ENCODE results near the gene SUGP1.

DNA sequence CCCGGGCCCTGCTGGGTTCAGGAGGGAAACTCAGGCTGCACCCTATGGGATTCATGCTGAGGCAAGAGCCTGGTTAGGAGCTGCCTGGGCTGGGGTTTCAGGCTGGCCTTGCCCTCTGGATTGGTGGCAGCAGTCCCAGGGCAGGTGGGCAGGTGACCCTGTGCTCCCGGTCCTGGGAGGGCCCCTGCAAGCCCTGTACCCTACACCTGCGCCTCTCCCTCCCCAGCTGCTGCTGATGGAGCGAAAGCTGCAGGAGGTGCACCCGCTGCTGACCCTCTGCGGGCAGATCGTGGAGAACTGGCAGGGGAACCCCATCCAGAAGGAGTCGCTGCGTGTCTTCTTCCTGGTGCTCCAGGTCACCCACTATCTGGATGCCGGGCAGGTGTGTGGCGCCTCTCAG is 20.7 kb upstream of the SUGP1 start:
- TF ChIP-seq GATA2 (CRISPR knock-in tag; IDR thresholded peaks at IDR 0.05): no peak
- TF ChIP-seq CHD2 (IDR thresholded peaks at IDR 0.05; ENCODE audit: low read length, partially characterized antibody): no peak
- TF ChIP-seq RXRA (IDR thresholded peaks at IDR 0.05; ENCODE audit: borderline replicate concordance, low read depth): no peak
- no peak for TF ChIP-seq CTCF (IDR thresholded peaks at IDR 0.05)
- TF ChIP-seq, protein P1, sequence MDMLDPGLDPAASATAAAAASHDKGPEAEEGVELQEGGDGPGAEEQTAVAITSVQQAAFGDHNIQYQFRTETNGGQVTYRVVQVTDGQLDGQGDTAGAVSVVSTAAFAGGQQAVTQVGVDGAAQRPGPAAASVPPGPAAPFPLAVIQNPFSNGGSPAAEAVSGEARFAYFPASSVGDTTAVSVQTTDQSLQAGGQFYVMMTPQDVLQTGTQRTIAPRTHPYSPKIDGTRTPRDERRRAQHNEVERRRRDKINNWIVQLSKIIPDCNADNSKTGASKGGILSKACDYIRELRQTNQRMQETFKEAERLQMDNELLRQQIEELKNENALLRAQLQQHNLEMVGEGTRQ (IDR thresholded peaks at IDR 0.05; ENCODE audit: borderline replicate concordance, low read depth, low read length): no peak
- TF ChIP-seq EZH2phosphoT487 (IDR thresholded peaks at IDR 0.05; ENCODE audit: borderline replicate concordance, low read depth): no peak
- no peak for TF ChIP-seq POLR2AphosphoS5 (IDR thresholded peaks at IDR 0.05; ENCODE audit: low read depth, low read length)
- no peak for TF ChIP-seq EP300 (IDR thresholded peaks at IDR 0.05; ENCODE audit: borderline replicate concordance in 1 of 2, low read depth in 1 of 2, low read length in 1 of 2)
- TF ChIP-seq GABPA (IDR thresholded peaks at IDR 0.05; ENCODE audit: low read depth): no peak
